Tibial nerve (tissue), 4 donors: ENCODE results near the gene POMC.

ENCODE experiments used
- CTCF ChIP-seq, 5 experiments: fragments of 200-600 bp in 3 of 5; fragments of 450-650 bp in 2 of 5; sonication (generic) in 3 of 5; IDR thresholded peaks; one replicate each; pipeline ENCODE4 v1.5.1; 2016 to 2019; ENCODE audit warnings: antibody characterized with exemption in 5 of 5, mild to moderate bottlenecking in 3 of 5, moderate library complexity in 2 of 5
- EP300 ChIP-seq, 2 donors: sonication (generic); formaldehyde crosslinking; IDR thresholded peaks; one replicate each; pipeline ENCODE4 v1.6.1; 2017; ENCODE audit warnings: antibody characterized with exemption in 2 of 2, mild to moderate bottlenecking in 1 of 2
- POLR2A ChIP-seq, 2 donors: fragments of 450-650 bp; IDR thresholded peaks; one replicate each; pipeline ENCODE4 v1.6.1; 2017; ENCODE audit warnings: antibody characterized with exemption in 2 of 2, mild to moderate bottlenecking in 2 of 2, moderate library complexity in 2 of 2

DNA sequence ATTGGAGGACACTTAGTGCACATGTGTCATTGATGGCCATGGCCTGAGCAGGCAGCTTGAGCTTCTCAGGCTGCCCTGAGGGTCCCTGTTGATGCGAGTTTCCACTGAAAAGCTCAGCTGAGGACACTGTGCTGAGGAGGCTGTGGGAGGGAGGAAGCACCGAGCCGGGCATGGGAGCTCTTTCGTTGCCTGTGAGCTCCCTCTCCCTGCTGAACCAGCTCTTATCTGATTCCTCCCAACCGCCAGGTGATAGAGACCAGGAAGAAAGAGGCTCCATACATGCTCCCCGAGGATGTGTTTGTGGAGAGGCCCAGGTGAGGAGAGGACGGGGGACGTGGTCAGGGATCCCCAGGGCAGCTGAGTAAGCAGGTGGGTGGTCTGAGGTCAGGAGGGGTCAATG lies 27.3 kb downstream of the POMC start:
- TF ChIP-seq CTCF (IDR thresholded peaks at IDR 0.05) (no peak), POLR2A (IDR thresholded peaks at IDR 0.05) (no peak), EP300 (IDR thresholded peaks at IDR 0.05) (no peak)
